Breast epithelium (tissue), 3 donors: ENCODE results near the gene NOB1.

ENCODE experiments used
- CTCF ChIP-seq, 3 donors: fragments of 450-650 bp; IDR thresholded peaks; one replicate each; pipeline ENCODE4 v1.5.1; 2016 to 2017; ENCODE audit warnings: antibody characterized with exemption in 3 of 3, mild to moderate bottlenecking in 3 of 3, moderate library complexity in 3 of 3
- POLR2A ChIP-seq: fragments of 450-650 bp; IDR thresholded peaks from one replicate; pipeline ENCODE4 v1.6.1; 2016; ENCODE audit warnings: antibody characterized with exemption, mild to moderate bottlenecking, moderate library complexity
- POLR2AphosphoS5 ChIP-seq, 3 donors: sonication (generic); formaldehyde crosslinking; IDR thresholded peaks; one replicate each; pipeline ENCODE4 v1.6.1; 2017; ENCODE audit warnings: antibody characterized with exemption in 3 of 3

GRCh38 chr16:69771651-69771967 lies 16.9 kb upstream of the NOB1 start:
- no peak for TF ChIP-seq CTCF (IDR thresholded peaks at IDR 0.05)
- no peak for TF ChIP-seq POLR2AphosphoS5 (IDR thresholded peaks at IDR 0.05)
- TF ChIP-seq POLR2A, result no peak
